GM23338 (cell line): ENCODE results near the gene LEFTY1. TPM values are rescaled to one million over a fixed set of nuclear protein-coding genes. Genes with fewer than 3 reads are reported as not detected.

Experiments
- microRNA-seq: library from miRNA; unstranded; fragments of <30 nt; microRNA quantifications from one replicate; pipeline ENCODE4, GENCODE V29; 2017
- polyA plus RNA-seq: library from polyadenylated mRNA; unstranded; fragments of >200 nt; fragmentation: Nextera tagmentation; extraction: Ambion mirVana; gene quantifications from 2 replicates; pipeline ENCODE4 v1.2.1, GENCODE V29; 2016
- small RNA-seq: library from RNA; depleted of rRNA; stranded (forward); fragments of <200 nt; gene quantifications from one replicate; pipeline ENCODE3, GENCODE V24; 2014; ENCODE audit warnings: low replicate concordance
- total RNA-seq: library from RNA; depleted of rRNA; stranded (reverse); fragments of >200 nt; shearing (Covaris generic); gene quantifications from 2 replicates; pipeline ENCODE4 v1.2.3, GENCODE V29; 2014; rRNA removed

Gene LEFTY1
- total and polyA plus RNA-seq, 2 experiments from 2014 or later, result 27.5 to 65.4 TPM

Small RNAs within 50 kb of the gene (microRNA-seq; reads per million reads assigned to microRNA genes)
- not detected for gene MIR6741

Small RNAs within 50 kb of the gene (small RNA-seq; reads per million reads assigned to genes)
- not detected for gene AL117348.1

Other genes starting within 250 kb of the LEFTY1 start
- gene ENAH, start 236.0 kb downstream of the LEFTY1 start, total RNA-seq, result 184 and 196 TPM in 2 replicates
- 99.3 and 109 TPM in 2 replicates for gene ENAH, start 236.0 kb downstream of the LEFTY1 start, polyA plus RNA-seq
- gene SRP9, start 111.3 kb downstream of the LEFTY1 start, total RNA-seq, result 640 and 749 TPM in 2 replicates
- gene SRP9, start 111.3 kb downstream of the LEFTY1 start, polyA plus RNA-seq, result 590 and 728 TPM in 2 replicates
- gene EPHX1, start 79.0 kb downstream of the LEFTY1 start, total RNA-seq, result 46.5 and 47.0 TPM in 2 replicates
- 15.3 and 17.3 TPM in 2 replicates for gene EPHX1, start 79.0 kb downstream of the LEFTY1 start, polyA plus RNA-seq
- gene TMEM63A, start 6.8 kb downstream of the LEFTY1 start, total RNA-seq, result 61.8 and 76.9 TPM in 2 replicates
- 24.3 and 31.7 TPM in 2 replicates for gene TMEM63A, start 6.8 kb downstream of the LEFTY1 start, polyA plus RNA-seq
- 96.7 and 109 TPM in 2 replicates for gene PYCR2, start 35.1 kb upstream of the LEFTY1 start, total RNA-seq
- gene PYCR2, start 35.1 kb upstream of the LEFTY1 start, polyA plus RNA-seq, result 89.1 and 95.1 TPM in 2 replicates
- gene LEFTY2, start 52.1 kb upstream of the LEFTY1 start, total RNA-seq, result 12.4 and 16.9 TPM in 2 replicates
- 8.3 and 10.2 TPM in 2 replicates for gene LEFTY2, start 52.1 kb upstream of the LEFTY1 start, polyA plus RNA-seq
- 25.6 and 26.9 TPM in 2 replicates for gene SDE2, start 110.2 kb upstream of the LEFTY1 start, total RNA-seq
- 10.6 and 11.3 TPM in 2 replicates for gene SDE2, start 110.2 kb upstream of the LEFTY1 start, polyA plus RNA-seq
- gene H3-3A, start 173.6 kb upstream of the LEFTY1 start, total RNA-seq, result 913 and 938 TPM in 2 replicates
- gene H3-3A, start 173.6 kb upstream of the LEFTY1 start, polyA plus RNA-seq, result 2,407 and 2,643 TPM in 2 replicates